A673 (cell line): ENCODE measurements around the gene ATRAID. TPM values are rescaled to one million over a fixed set of nuclear protein-coding genes. Genes with fewer than 3 reads are reported as not detected.

Experiments used
- BruUV-seq: library from RNA; stranded (reverse); fragments of 400-500 nt; replicated peaks from 2 replicates; lab custom pipeline; 2021; lab: Mats Ljungman, UMichigan
- CTCF ChIA-PET: fragments of 300-600 bp; sonication (Branson Sonifier 250); formaldehyde crosslinking; loops from one replicate; lab custom pipeline; 2022; ENCODE audit warnings: antibody characterized with exemption; lab: Charles Lee
- POLR2A ChIA-PET: fragments of 300-600 bp; sonication (Branson Sonifier 250); formaldehyde crosslinking; loops from one replicate; lab custom pipeline; 2022; ENCODE audit warnings: antibody characterized with exemption; ENCODE audit not compliant: low non-redundant PET; lab: Charles Lee
- DNase-seq: peaks from one replicate; pipeline ENCODE4 v3.0.0-alpha.2; 2015; ENCODE audit warnings: low spot score
- H3K27ac ChIP-seq: fragments of 200-600 bp; sonication (generic); 2 replicates; pipeline ENCODE4 v1.5.1; 2016; ENCODE audit warnings: mixed run types, low read depth, mild to moderate bottlenecking, mixed read lengths, antibody characterized with exemption, low read length; ENCODE audit not compliant: poor library complexity, severe bottlenecking
- H3K27me3 ChIP-seq: fragments of 200-600 bp; sonication (generic); replicated peaks from 2 replicates; pipeline ENCODE4 v1.6.1; 2017; ENCODE audit warnings: mixed run types, low read depth, mild to moderate bottlenecking, mixed read lengths, antibody characterized with exemption, low read length; ENCODE audit not compliant: insufficient read depth, poor library complexity
- H3K36me3 ChIP-seq: fragments of 200-600 bp; sonication (generic); 2 replicates; pipeline ENCODE4 v1.6.1; 2016; ENCODE audit warnings: mixed run types, mild to moderate bottlenecking, mixed read lengths, antibody characterized with exemption, low read length; ENCODE audit not compliant: insufficient read depth, poor library complexity, severe bottlenecking
- H3K4me1 ChIP-seq: fragments of 200-600 bp; sonication (generic); 2 replicates; pipeline ENCODE4 v1.6.1; 2017; ENCODE audit warnings: mixed run types, mild to moderate bottlenecking, mixed read lengths, antibody characterized with exemption, low read length; ENCODE audit not compliant: insufficient read depth, poor library complexity, severe bottlenecking
- H3K4me3 ChIP-seq: fragments of 200-600 bp; sonication (generic); 2 replicates; pipeline ENCODE4 v1.5.1; 2016; ENCODE audit warnings: low read depth, mixed run types, mild to moderate bottlenecking, mixed read lengths, low read length; ENCODE audit not compliant: poor library complexity, severe bottlenecking
- H3K9me3 ChIP-seq: fragments of 200-600 bp; sonication (generic); 2 replicates; pipeline ENCODE4 v1.6.1; 2016; ENCODE audit warnings: mixed run types, low read depth, mild to moderate bottlenecking, mixed read lengths, antibody characterized with exemption, low read length; ENCODE audit not compliant: poor library complexity, severe bottlenecking
- CTCF ChIP-seq: fragments of 300-800, 200-600 bp; sonication (generic); conservative IDR thresholded peaks from 2 replicates; pipeline ENCODE4 v1.5.1; 2017; ENCODE audit warnings: low read depth, mild to moderate bottlenecking, antibody characterized with exemption, low read length, moderate library complexity, mixed read lengths
- EZH2 ChIP-seq: fragments of 200-600 bp; sonication (generic); IDR thresholded peaks from 2 replicates; pipeline ENCODE4 v1.6.1; 2017; ENCODE audit warnings: borderline replicate concordance, low read depth, mild to moderate bottlenecking, mixed read lengths, antibody characterized with exemption, low read length; ENCODE audit not compliant: poor library complexity, severe bottlenecking
- intact Hi-C: fragments of 100-400 bp; cut with micrococcal nuclease; formaldehyde crosslinking; loops from one replicate; pipeline ENCODE4 v1.10.0; 2022; ENCODE audit not compliant: unreplicated experiment
- total RNA-seq: library from RNA; stranded (reverse); gene quantifications from 2 replicates; pipeline ENCODE4 v1.2.3, GENCODE V29; 2021

Gene ATRAID
- total RNA-seq, 1 experiment from 2014 or later = 107 TPM

DNA sequence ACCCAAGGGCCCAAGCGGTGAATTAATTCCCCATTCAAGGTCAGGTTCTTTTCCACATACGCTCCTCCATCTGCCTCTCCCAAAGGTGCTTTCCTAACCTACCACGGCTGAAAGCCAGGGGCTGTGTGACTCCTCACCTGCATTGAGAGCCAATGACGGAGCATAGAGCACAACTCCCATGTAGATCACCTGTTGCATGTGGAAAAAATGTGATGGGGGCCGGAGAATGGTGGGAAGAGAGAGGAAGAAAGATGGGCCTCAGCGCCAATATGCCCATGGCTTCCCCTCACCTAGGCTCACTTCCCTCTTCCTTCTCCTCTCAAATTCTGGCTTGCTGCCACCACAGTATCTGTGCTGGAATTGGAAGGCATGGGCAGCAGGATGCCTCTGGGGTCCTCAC, 5.5 kb upstream of the ATRAID start:
- Histone ChIP-seq H3K4me1 (peaks cover 42% of the 10 kb centered on the region), H3K9me3 (no peaks in the 10 kb centered on the region), H3K36me3 (peaks cover 72% of the 10 kb centered on the region), H3K4me3 (peak overlapping the region; percentile 72), H3K27me3 (no peaks in the 10 kb centered on the region), H3K27ac (peak overlapping the region; percentile 39)
- BruUV-seq = no TSS peak
- CTCF ChIA-PET = no interaction called here
- POLR2A ChIA-PET = no interaction called here
- intact Hi-C loops = no loop called here
- no peak for TF ChIP-seq CTCF
- TF ChIP-seq EZH2 = no peak
- no peak for DNase-seq

DNA sequence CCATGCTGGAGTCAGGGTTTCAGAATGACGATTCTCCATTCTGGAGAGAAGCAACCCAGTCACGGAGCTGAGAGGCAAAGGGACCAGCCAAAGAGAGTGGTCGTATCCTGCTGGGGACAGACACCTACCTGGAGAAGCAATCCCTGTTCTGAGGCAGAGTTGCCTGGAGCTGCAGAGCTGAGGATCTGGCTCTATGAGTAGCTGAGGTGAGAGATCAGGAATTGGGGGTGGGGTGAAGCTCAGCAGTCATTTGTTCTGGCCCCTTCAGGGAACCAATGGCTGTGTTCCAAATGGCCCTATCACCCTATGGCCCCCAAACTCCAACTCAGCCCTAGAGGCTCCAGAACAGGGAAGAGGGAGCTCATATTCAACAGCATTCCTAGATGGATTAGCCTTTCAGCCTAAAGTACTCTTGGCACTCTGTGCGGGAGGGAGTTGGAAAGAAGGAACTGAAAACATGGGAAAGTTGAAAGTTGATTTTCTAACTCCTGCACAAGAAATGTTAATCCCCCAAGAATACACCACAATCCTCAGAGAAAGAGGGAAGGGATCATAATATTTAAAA, 3.3 kb upstream of the ATRAID start:
- CTCF ChIA-PET = no interaction called here
- peak overlapping the region; percentile 98 for H3K27ac ChIP-seq
- no peaks in the 10 kb centered on the region for H3K9me3 ChIP-seq
- BruUV-seq = no TSS peak
- H3K36me3 ChIP-seq = peaks cover 50% of the 10 kb centered on the region
- no peak for DNase-seq
- POLR2A ChIA-PET = no interaction called here
- intact Hi-C loops = no loop called here
- peak overlapping the region; percentile 72 for H3K4me3 ChIP-seq
- H3K4me1 ChIP-seq = peaks cover 46% of the 10 kb centered on the region
- TF ChIP-seq EZH2 (no peak), CTCF (no peak)
- H3K27me3 ChIP-seq = no peaks in the 10 kb centered on the region

GRCh38 chr2:27209621-27210401, 2.0 kb upstream of the ATRAID start:
- Histone ChIP-seq H3K27me3 (no peaks in the 10 kb centered on the region), H3K27ac (peak overlapping the region; percentile 98), H3K9me3 (no peaks in the 10 kb centered on the region), H3K4me1 (peaks cover 58% of the 10 kb centered on the region), H3K36me3 (peaks cover 41% of the 10 kb centered on the region), H3K4me3 (peak overlapping the region; percentile 72)
- TF ChIP-seq EZH2 (no peak), CTCF (no peak)
- POLR2A ChIA-PET = interaction anchor here (0.6 kb wide), 1 partner anchor 251 kb away, joined by 8 read pairs; no protein-coding TSS in a partner anchor
- peak; percentile 57 for DNase-seq
- CTCF ChIA-PET = interaction anchor here (0.6 kb wide), 1 partner anchor 10 kb away, joined by 3 read pairs; no protein-coding TSS in a partner anchor
- intact Hi-C loops = no loop called here
- TSS peak; percentile 10 for BruUV-seq
